GM21786 (cell line): ENCODE data around the gene YPEL2.
"Not testable (repeated sequence)": the region's sequence is repeated elsewhere in the genome, so short reads cannot be mapped to it uniquely, and the experiment has no call there.

Experiments
- ATAC-seq: cut with Tn5 transposase; IDR thresholded peaks from one replicate; pipeline ENCODE4 v1.9.1; 2021; ENCODE audit not compliant: unreplicated experiment

YPEL2 gene

DNA sequence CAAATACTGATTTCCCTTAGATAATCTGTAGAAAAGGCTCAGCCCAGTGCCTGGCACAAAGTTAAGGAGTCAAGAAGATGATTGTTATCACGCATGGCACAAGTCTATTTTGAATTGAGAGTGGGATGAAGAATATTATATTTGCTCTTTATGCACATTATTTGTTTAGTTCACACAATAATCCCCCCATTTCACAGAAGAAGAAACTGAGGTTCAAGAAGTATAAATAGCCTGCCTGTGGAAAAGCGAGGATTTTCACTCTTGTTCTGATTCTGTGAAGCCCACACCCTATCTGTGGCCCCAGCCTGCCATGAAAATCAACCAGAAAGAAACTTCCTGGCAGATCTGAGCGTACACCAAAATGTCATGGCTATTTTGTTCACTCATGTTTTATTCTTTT lies 73.0 kb downstream of the YPEL2 start:
- ATAC-seq: no peak

DNA sequence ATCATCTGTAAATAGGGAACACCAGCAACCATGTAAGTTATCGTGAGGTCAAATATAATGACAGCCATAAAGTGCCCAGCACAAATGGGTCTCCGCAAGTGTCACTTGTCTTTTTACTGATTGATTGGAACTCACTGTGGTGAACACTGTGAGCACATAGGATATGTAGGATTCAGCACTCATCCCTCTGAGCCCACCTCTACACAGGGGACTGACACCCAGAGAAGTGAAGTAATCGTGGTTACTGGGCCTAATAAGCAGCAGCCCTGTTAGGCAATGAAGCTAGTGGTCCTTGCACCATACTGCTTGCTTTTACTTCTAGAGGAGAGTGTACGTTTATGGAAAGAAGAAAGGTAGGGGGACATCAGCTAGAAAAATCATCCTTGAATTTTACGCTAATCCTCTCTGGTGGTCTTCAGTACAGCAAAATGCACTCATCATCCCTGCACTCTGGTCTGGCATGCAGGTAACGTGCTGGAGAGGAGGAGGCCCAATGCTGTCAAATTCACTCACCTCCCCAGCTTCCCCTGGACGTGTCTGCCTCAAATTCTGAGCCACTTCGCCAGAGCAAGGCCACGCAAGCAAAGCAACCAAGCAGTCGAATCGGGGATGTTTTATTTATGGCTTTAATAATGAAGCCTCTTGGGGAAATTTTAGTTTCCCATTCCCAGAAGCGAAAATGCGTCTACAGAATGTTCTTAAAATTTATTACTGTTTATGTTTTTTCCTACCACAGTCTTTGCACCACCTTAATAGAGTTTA lies 74.7 kb downstream of the YPEL2 start:
- no peak for ATAC-seq

DNA sequence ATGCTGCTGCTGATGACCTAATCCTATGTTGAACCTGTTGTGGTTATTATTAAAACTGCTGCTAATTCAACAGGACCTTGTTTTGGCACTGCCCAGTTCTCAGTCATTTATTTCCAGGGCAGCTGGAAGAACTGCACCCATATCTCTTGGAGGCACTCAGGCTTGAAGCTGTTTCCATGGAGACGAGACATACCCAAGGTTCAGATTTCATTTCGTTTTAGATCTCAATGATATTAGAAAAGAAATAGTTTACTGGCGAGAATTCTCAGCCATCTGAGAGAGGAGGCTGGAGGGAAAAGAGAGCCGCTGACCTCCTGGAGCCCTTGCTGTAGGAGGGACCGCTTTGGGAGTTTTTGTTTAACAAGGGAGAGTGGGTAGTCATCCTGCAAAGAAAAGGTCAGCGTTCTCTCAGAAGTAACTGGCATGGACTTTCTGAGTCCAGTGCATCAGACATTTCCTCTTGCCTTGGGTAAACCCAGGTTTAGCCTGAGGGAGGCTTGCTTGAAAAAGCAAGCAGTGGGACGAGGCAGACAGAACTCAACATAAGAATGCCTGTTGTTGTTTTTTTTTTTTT lies 75.4 kb downstream of the YPEL2 start:
- no peak for ATAC-seq

DNA sequence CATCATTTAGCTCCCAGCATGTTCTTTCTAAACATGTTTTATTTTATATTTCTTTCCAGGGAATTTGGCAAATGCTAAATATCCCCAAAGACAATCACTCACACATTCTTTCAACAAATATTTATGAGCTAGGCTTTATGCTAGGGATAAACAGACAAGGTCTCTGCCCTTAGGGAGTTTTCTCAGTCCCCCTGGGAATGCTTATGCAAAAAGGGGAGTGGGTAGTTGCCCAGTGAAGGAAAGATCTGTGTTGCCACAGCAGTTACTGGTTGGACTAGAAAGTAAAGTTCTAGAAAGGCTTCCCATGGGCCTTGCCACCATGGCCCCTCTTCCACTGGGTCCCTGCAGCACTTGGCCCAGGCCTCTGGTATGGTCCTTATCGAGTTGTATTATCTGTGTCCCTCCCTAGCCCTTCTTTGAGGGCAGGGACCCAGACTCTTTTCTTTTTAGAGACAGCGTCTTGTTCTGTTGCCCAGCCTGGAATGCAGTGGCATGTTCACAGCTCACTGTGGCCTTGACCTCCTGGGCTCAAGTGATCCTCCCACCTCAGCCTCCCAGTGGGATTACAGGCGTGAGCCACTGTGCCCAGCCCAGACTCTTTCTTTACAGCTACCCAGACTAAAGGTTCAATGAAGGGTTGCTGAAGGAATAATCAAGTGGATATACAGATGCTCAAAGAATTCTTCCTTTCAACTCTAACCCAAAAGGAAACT lies 78.0 kb downstream of the YPEL2 start:
- no peak for ATAC-seq

DNA sequence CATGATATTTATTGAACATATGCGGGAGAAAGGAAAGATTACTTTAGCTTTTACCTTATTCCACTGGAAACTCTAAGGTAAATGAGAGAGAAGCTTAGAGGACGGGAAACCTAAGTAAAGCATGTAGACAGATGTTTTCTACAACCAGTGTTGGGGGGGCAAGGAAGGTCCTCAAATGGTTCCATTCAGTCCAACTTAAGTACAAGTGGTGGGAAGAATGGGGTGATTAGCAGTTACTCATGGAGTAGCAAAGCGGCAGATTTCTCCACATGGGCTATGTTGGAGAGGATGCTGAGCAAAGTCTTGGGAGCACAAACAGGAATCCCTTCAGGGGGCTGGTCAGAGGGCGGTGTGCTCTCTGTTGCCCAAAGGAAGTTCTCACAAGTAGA lies 78.6 kb downstream of the YPEL2 start:
- no peak for ATAC-seq

DNA sequence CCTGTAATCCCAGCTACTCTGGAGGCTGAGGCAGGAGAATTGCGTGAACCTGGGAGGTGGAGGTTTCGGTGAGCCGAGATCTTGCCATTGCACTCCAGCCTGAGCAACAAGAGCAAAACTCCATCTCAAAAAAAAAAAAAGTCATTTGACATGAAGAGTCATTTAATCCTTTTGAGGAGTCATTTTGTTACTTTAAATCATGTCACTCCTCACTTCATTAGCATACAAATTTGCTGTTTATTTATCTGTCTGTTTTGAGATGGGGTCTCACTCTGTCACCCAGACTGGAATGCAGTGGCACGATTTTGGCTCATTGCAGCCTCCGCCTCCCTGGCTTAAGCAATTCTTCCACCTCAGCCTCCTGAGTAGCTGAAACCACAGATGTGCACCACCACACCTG lies 81.0 kb downstream of the YPEL2 start:
- ATAC-seq: not testable (repeated sequence)

DNA sequence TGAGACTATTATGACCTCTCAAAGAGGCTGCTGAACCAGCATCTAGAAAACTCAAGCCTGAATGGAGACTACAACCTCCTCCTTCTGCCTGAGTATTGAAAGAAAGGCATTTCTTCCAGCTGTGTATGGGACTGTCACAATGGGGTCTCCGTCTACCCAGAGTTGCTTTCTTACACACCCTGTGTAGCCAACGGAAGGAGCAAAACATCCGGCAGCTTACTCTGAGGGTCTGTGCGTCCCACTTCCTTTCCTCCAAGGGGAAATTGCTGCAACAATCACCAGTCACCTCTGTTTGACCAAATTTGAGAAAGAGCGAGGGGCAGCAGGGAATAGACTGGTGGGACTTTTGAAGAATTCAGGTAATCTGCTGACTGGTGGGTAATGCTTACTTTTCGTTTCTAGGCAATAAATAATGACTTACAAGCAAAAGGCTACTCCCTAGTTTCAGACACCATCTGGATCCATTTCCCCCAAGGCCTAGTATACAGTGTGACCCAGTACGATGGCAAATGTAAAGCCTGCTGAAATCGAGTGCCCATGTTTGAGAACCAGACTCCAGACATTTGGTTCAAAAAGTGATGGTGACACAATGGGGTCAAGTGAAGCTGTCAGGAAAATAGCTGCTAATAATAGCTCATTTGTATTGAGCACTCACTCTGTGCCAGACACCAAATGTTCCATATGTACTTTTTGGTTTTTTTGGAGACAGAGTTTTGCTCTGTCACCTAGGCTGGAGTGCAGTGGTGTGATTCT lies 81.7 kb downstream of the YPEL2 start:
- ATAC-seq: no peak

DNA sequence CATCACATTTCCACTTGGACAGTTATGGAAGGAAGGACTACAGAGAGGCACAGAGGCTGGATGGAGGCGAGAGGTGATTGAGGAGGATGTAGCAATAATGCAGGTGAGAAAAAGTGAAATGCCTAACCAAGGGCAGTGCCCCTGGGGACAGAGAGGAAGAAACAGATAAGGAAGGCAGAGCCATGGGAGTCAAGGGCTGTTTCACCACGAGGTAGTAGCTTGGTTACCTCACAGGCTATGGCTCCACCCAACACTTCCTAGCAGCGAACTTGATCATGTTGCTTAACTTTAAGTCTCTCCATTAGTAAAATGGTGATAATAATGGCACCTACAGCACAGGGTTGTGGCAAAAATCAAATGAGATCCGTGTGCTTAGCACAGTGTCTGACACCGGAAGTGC lies 83.9 kb downstream of the YPEL2 start:
- ATAC-seq: no peak

DNA sequence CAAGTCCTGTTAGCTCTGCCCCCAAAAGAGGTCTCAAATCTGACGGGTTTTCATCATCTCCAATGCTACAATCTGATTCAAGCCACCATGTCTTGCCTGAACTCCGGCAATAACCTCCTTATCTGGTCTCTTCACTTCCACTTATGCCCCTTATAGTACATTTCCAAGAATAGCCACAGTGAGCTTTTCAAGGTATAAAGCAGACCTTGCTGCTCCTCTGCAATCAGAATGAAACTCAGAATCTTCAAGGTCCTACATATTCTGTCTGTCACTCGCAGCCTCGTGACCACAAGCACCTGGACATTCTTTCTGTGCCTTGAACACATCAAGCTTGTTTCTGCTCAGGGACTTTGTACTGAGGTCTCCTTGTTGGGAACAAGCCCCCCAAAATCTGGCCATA lies 84.7 kb downstream of the YPEL2 start:
- ATAC-seq: no peak

DNA sequence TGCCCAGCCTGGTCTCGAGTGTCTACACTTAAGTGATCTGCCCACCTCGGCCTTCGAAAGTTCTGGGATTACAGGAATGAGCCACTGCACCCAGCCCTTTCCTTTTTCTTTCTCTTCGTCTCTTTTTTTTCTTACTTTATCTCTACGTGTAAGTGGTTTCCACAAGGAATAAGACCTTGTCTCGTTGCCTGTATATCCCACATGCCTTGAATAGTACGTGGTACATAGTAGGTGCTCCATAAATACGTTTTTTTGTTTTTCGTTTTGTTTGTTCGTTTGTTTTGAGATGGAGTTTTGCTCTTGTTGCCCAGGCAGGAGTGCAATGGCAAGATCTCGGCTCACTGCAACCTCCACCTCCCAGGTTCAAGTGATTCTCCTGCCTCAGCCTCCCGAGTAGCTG lies 86.0 kb downstream of the YPEL2 start:
- no peak for ATAC-seq

DNA sequence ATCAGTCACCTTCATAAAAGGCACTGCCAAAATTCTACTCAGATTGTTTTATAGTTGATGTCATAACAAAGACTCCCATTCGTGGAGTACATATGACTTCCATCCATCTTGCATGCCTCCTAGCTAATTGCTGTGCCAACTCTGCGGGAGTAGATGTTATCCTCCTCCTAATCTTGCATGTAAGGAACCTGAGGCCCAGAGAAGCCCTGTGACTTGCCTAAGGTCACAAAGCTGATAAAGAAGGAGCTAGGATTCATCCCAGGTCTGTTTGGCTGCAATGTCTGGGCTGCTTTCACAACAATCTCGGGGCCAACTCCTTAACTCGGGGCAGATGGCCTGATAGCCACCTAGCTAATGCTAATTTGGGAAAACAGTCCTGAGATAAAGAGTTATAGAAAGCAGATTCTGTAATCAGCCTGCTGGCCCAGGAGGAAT lies 87.3 kb downstream of the YPEL2 start:
- no peak for ATAC-seq

DNA sequence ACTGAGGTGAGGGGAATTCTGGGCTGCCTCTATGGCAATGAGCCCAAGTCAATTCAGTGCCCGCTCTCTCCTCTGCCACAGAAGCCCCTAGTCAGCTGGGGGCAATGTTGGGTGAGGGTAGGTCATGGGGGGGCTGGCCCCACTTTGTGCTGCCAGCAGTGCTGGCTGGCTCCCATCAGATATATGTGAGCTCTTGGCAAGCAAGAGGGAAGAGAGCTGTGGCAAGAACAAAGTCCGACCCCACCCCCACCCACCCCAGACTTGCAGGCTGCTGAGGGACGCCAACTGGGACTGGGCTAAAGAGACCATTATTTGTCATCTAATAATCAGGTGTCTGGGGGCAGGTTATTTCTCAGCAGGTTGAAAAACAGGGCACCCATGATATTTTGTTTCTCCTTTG lies 89.4 kb downstream of the YPEL2 start:
- ATAC-seq: no peak

DNA sequence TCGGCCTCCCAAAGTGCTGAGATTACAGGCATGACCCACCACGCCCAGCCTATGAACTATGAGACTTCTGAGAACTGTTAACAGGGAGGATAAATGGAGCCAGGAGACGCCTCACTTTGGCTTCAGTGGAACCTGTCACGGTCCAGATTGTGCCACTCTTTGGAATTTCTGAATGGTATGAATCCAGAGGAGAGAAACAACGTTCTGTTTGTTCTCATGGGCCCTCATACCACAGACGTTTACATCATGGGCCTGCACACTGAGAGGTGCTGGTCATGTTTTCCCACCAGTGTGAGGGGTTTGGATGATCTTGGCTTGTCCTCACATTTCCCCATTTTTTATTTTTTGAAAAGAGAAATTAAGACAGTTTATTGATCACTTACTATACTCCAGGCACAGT lies 90.3 kb downstream of the YPEL2 start:
- ATAC-seq: no peak

DNA sequence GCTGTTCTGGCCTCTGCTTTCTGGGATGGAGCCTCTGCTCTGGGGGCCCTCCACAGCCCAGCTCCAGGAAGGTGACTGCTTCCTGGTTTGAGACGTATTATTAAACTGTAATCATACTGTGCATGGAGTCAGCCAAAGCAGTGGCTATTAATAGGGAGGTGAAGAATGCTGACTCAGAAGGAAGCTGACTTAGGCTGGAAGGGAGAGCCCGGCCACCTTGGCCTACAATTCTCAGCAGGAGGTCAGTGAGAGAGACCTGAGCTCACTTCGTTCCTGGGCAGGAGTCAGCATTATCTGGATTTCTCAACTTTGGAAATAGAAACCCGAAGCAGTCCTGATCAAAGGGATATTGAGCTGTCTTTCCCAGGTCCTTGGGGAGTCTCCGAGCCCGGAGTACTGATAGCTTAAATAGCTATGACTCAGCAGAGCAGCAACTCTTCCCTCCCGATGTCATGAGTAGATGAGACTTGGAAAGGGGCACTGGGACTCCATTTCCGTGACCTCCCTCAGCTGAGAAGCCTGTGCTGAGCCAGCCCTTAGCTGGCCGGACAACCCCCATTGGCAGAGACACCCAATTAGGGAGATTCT lies 91.8 kb downstream of the YPEL2 start:
- ATAC-seq: no peak

DNA sequence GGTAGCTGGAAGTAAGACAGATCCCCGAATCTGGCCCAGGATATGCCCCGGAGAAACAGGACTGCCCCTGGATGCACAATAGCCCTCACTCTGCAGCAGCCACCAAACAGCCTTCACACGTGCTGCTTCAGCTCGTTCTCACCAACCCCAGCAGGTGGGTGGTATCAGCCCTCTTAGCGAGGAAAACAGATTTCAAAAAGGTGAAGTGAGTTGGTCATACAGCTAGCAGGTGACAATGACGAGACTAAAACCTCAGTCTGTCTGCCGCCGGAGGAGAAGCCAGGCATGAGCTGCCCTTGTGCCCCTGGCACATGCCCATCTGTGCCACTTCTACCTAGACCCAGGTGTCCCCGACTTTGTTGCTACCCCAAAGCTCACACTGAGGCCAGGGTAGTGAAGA lies 92.4 kb downstream of the YPEL2 start:
- ATAC-seq: no peak

DNA sequence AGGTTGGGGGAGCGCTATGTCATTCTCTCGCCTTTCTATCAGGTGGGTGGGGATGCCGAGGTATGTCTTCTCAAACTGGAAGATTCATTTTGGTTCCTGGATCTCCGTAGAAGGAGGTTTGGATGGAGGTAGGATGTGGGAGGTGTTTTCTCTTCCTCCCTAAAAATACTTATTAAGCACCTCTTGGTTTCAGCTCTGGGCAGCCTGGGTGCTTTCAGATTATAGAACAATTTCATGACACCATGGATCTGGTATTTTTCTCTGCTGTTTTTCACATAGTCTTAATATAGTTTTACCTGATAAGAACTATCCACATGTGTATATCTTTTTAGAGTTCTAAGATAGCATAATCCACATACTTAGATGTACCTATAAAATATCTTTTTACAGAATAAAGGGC lies 92.9 kb downstream of the YPEL2 start:
- no peak for ATAC-seq

DNA sequence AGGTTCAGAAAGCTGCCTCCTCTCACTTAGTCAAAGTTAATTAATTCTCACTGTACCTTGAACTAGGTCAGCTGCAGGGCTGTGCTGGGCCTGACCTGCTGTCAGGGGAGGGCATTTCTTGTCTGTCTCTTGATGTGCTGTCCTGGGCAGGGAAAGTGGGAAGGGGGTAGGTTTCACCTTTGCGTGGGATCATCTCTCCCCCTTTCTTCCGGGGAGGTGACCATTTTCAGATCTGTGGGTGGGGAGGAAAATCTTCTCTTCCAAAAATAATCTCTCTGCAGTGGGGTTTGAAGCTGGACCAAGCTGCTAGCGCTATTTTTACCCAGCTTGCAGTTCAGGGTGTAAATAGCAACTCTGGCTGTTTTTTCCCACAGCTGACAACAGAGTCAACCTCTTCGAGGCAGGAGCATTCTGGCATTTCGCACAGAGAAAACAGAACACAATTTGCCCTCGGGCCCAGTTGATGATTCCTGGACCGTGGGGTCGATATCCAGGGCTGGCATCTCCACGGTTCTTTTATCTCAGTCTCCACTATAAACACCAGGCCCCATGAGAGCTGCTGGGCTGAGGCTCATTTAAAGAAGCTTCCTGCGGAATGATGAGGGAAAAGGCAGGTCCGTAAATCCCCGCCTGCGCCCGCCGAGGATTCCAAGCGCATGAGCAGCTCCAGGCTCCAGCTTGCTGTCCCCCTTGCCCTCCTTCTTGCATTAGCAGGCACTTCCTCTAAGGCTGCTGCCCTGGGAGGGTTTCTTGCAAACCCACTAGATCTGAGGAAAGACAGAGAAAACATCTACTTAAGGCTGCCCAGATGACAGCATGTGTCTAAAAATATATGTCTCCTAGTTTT lies 93.9 kb downstream of the YPEL2 start:
- no peak for ATAC-seq

DNA sequence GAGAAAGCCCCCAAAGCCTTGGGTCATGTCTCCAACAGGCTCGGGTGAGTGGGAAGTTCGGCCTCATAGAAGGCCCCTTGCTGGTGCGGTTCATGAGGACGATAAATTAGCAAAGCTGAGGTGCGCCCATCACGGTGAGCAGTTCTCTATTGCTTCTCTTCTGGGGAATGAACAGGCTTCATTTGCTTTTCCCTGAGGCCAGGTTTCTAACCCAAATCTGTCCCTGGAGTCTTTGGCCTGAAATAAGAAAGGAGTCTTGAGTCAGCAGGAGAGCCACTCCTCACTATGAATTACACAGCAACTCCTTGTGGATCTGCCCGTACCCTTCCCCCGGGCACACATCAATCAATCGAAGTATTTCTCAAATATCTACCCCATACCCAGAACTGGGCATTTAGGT lies 94.6 kb downstream of the YPEL2 start:
- ATAC-seq: no peak

DNA sequence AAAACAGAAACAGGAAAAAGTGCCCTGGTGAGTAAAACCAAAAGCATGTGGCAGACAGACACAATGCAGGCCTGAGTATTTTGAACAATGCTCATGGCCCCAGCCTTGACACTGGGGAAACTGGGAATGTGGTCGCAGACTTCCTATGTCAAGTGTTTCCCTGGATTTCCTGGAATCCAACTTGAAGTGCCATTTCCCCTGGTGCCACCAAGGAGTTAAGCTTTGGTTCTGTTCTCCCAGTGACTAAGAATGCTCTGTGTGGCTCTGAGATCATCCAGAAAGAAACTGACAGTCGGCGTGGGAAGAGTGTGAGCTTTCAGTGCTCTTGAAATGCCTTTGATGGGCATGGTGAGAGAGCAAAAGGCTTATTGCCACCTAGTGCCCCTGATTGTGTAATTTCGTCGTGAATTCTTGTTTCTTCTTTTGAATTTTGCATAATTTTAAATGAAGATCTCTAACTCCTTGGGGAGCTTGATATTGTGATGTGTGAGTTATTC lies 96.0 kb downstream of the YPEL2 start:
- ATAC-seq: no peak

DNA sequence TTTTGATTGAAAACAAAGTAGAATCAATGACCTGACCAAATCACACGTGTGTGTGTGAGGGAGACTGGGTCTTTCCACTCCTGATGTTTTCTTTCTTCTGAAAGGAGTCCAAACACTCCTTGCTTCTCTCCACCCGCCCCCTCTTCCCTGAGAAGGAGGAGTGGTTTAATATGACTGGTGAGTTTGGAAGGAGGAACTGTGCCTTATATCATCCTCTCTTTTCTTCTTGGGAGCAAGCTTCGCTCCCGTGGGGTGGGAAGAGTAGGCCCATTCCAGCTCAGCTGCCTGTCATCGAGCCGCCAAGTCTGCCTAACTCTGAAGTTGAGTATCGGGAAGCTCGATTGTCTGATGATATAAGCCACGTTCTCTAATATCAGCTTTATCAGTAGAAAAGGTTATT lies 96.5 kb downstream of the YPEL2 start:
- no peak for ATAC-seq
